Measurements from ENCODE around the gene KLC3.

KLC3 gene

GRCh38 chr19:45315304-45315703, 25.2 kb upstream of the KLC3 start:
- DNase-seq (ENCODE audit: low read depth), result no peak
- H3K4me3 ChIP-seq (ENCODE audit: low read length), result no peak overlapping the region
- TF ChIP-seq, protein P1, sequence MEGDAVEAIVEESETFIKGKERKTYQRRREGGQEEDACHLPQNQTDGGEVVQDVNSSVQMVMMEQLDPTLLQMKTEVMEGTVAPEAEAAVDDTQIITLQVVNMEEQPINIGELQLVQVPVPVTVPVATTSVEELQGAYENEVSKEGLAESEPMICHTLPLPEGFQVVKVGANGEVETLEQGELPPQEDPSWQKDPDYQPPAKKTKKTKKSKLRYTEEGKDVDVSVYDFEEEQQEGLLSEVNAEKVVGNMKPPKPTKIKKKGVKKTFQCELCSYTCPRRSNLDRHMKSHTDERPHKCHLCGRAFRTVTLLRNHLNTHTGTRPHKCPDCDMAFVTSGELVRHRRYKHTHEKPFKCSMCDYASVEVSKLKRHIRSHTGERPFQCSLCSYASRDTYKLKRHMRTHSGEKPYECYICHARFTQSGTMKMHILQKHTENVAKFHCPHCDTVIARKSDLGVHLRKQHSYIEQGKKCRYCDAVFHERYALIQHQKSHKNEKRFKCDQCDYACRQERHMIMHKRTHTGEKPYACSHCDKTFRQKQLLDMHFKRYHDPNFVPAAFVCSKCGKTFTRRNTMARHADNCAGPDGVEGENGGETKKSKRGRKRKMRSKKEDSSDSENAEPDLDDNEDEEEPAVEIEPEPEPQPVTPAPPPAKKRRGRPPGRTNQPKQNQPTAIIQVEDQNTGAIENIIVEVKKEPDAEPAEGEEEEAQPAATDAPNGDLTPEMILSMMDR (conservative IDR thresholded peaks at IDR 0.05; ENCODE audit: low read depth, low read length), result no peak

- TF ChIP-seq, protein P1 (conservative IDR thresholded peaks at IDR 0.05; ENCODE audit: low read depth, low read length), result no peak
- DNase-seq (ENCODE audit: low read depth), result no peak
- no peak overlapping the region for H3K4me3 ChIP-seq (ENCODE audit: low read length)
Measured at GRCh38 chr19:45320997-45321775, 19.4 kb upstream of the KLC3 start.

- DNase-seq (ENCODE audit: low read depth), result no peak
- no peak overlapping the region for H3K4me3 ChIP-seq (ENCODE audit: low read length)
- TF ChIP-seq, protein P1 (conservative IDR thresholded peaks at IDR 0.05; ENCODE audit: low read depth, low read length), result no peak
Measured at GRCh38 chr19:45321848-45322247, 18.7 kb upstream of the KLC3 start.

DNA sequence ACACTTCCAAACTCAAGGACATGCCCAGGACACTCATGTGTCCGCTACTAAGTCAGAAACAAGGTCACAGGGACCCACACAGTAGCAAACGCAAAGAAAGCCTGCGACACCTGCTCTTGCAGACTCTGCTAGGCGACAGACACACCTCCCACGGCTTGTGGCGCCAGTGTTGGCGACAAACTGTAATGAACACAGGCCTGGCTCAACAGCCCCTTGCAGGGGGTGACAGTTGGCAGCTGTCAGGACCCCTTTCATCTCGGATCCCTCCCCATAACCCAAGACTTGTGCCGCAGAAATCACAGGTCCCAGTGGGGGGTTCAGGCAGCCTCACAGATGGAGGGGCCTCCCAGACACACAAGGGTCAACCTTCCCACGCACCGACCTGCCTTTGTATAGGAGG, 18.2 kb upstream of the KLC3 start:
- H3K4me3 ChIP-seq (ENCODE audit: low read length), result no peak overlapping the region
- no peak for DNase-seq (ENCODE audit: low read depth)
- TF ChIP-seq, protein P1 (conservative IDR thresholded peaks at IDR 0.05; ENCODE audit: low read depth, low read length), result no peak

DNA sequence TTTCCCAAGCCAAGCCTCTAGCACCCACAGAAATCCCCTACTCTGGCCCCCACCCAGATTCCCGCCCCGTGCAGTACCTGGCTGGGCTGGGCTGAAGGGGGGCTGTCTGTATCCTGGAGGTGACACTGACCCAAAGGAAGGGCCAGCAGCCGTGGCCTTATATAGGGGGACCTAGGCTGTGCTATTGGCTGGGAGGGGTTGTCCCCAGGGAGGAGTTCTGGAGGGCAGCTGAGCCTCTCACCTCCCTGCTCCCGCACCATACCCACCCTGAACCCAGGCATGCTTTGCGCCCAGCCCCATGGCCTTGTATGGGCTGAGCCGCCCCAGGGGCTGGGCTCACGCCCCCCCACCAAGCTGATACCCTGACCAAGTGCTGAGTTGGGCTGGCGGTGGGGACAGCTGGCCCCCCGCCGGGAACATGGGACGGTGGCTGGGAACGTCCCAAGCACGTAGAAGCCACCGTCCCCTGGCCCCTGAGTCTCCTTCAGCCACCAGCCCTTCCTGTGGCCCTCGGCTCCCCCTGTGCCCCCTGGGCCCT, 17.7 kb upstream of the KLC3 start, which contains the start of gene CKM:
TSS of gene CKM (minus strand) at position 132 of the 538 bp plus-strand sequence. CDS start 3,162 bp downstream, outside the sequence.
- peak within 1 kb of the TSS; percentile 32 for H3K4me3 ChIP-seq (ENCODE audit: low read length)
- DNase-seq (ENCODE audit: low read depth), result no peak
- TF ChIP-seq, protein P1 (conservative IDR thresholded peaks at IDR 0.05; ENCODE audit: low read depth, low read length), result no peak

DNA sequence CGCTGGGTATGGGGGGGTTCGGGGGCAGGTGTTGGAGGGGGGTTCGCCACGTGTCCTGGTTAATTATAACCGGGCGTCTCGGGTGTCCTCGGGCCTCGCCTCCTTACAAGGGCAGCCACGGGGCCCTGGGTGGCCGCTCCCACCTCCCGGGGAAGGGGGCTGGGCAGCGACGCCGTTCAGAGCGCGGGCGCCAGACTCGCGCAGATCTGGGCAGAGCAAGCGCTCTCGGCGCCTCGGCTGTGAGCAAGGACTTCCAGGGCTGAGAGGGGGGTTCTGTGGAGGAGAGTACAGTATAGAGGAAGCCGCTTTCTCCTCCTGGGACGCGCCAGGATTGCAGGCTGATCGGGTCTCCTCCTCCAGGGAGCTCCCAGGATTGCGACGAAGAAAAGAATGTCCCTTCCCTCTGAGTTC, 16.9 kb upstream of the KLC3 start:
- TF ChIP-seq, protein P1 (conservative IDR thresholded peaks at IDR 0.05; ENCODE audit: low read depth, low read length), result no peak
- no peak for DNase-seq (ENCODE audit: low read depth)
- peak overlapping the region; percentile 32 for H3K4me3 ChIP-seq (ENCODE audit: low read length)

Data from retinal pigment epithelial cell (primary cell).